ENCODE measurements around the gene CTDSP2.
A peak's percentile ranks its signal among the peaks of the same experiment; 100 is the strongest.
"Not testable (repeated sequence)": the region's sequence is repeated elsewhere in the genome, so short reads cannot be mapped to it uniquely, and the experiment has no call there.

CTDSP2 gene

DNA sequence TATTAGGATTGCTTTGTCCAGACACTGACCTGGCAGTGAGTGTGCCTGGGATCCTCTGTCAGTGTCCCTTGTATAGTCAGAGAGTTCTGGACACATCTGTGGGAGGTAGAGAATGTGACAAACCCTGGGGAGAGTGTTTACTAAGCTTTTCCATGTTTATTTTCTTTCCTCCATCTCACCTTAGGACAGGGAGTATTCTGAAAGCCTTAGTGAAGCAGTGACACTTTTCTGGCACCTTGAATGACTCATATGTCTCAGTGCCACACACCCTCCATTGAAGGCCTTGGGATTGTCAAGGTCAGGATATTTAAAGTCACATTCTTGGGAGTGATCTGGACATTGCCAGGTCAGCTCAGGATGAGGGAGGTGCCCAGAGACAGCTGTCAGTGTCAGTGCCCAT lies 34.9 kb upstream of the CTDSP2 start:
- TF ChIP-seq, protein P1, sequence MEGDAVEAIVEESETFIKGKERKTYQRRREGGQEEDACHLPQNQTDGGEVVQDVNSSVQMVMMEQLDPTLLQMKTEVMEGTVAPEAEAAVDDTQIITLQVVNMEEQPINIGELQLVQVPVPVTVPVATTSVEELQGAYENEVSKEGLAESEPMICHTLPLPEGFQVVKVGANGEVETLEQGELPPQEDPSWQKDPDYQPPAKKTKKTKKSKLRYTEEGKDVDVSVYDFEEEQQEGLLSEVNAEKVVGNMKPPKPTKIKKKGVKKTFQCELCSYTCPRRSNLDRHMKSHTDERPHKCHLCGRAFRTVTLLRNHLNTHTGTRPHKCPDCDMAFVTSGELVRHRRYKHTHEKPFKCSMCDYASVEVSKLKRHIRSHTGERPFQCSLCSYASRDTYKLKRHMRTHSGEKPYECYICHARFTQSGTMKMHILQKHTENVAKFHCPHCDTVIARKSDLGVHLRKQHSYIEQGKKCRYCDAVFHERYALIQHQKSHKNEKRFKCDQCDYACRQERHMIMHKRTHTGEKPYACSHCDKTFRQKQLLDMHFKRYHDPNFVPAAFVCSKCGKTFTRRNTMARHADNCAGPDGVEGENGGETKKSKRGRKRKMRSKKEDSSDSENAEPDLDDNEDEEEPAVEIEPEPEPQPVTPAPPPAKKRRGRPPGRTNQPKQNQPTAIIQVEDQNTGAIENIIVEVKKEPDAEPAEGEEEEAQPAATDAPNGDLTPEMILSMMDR (conservative IDR thresholded peaks at IDR 0.05; ENCODE audit: control insufficient read depth, insufficient read depth, low read depth, low read length) = no peak
- DNase-seq (ENCODE audit: low read depth) = no peak
- no peak overlapping the region for H3K4me3 ChIP-seq (ENCODE audit: control insufficient read depth, low read depth, low read length)

DNA sequence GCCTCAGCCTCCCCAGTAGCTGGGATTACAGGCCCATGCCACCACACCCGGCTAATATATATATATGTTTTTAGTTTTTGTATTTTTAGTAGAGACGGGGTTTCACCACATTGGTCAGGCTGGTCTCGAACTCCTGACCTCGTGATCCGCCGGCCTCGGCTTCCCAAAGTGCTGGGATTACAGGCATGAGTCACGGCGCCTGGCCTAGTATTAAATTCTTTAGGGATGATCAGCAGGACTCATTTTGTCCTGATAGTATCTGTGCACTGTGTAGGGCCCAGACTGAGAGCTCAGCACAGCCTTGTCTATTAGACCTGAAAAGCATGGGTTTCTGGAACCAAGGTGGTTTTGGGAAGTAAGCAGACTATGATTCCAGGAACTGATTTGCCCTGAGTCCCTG lies 34.5 kb upstream of the CTDSP2 start:
- DNase-seq (ENCODE audit: low read depth) = peak; percentile 49
- not testable (repeated sequence) for H3K4me3 ChIP-seq (ENCODE audit: control insufficient read depth, low read depth, low read length)

DNA sequence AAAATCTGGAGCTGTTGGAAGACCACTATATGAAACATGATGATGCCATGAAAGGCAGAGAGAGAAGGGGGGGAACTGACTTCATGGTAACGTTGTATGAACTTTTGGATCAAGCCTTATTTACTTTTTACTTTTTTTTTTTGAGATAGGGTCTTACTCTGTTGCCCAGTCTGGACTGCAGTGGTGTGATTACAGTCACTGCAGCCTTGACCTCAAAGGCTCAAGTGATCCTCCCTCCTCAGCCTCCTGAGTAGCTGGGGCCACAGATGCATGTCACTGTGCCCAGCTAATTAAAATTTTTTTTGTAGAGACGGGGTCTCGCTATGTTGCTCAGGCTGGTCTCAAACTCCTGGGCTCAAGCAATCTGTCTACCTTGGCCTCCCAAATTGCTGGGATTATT lies 31.3 kb upstream of the CTDSP2 start:
- no peak for DNase-seq (ENCODE audit: low read depth)
- TF ChIP-seq, protein P1 (conservative IDR thresholded peaks at IDR 0.05; ENCODE audit: control insufficient read depth, insufficient read depth, low read depth, low read length) = no peak
- no peak overlapping the region for H3K4me3 ChIP-seq (ENCODE audit: control insufficient read depth, low read depth, low read length)

DNA sequence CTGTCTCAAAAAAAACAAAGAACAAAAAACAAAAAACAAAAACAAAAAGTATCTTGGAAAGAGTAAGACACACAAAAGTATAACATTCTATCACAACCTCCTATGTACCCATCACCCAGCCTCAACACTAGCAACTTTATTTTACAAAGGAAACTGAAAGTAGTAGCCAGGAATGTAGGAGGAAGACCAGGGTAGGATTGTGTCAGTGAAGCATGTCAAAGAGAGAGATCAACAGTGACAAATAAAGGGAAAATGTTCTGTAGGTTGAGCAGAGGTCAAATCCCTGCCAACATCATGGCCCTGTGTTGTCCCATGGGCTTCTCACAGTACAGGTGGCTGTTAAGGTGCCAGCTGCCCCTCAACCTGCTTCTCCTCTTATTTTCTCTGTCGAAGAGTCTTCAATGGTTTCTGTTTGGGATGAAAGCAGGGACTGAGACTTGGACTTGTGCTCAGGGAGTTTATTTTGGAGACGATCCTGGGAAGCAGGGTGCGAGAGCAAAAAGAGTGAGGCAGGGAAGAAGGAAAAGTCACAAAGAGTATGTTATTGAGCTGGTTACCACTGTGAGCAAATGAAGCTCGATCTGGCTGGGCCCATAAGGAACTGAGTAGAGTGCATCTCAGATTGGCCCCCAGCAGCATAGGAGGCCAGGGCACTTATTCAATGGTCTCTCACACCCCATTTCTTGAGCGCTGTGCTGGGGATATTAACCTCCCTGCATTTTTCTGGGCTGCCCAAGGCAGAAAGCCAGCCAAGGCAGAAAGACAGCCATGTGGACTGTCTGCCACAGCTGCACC lies 29.4 kb upstream of the CTDSP2 start:
- TF ChIP-seq, protein P1 (conservative IDR thresholded peaks at IDR 0.05; ENCODE audit: control insufficient read depth, insufficient read depth, low read depth, low read length) = no peak
- DNase-seq (ENCODE audit: low read depth) = no peak

DNA sequence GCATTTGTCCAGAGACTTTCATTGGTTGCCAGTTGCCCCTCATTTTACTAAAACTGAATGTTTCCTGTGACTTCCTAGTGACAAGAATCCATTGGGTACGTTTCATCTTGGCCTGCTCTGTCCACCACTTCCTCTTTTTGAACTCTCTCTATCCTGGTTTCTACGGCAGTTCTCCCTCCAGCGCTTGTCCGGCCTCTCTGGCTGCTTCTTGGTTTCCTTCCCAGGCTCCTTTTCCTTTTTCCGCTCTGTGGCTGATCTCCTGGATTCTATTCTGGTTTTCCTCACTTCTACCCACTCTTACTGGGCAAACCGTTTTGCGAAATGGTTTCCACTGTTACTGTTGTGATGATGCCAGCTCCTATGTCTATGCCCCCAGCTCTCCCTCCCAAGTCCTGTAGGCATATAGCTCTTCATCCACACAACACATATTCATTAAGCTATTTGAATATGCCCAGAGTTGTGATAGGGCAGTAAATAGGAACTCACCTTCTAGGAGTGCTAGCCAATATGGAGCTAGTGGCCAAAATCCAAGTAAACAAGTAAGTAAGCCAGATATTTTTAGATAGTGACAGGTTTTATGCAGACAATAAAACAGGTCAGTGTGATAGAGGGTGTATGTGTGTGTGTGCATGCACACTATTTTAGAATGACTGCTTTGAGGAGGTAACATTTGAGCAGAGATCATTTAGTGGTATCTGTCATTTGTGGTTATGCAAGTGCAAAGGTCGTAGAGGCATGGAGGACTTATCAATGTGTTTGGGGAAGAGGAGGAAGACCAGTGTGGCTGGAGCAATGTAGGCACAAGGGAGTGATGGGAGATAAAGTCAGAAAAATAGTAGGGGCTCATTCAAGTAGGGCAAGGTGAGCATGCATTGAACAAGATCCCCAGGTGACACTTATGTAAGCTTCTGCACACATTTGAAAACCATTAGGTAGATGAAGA lies 27.9 kb upstream of the CTDSP2 start:
- no peak overlapping the region for H3K4me3 ChIP-seq (ENCODE audit: control insufficient read depth, low read depth, low read length)
- TF ChIP-seq, protein P1 (conservative IDR thresholded peaks at IDR 0.05; ENCODE audit: control insufficient read depth, insufficient read depth, low read depth, low read length) = no peak
- DNase-seq (ENCODE audit: low read depth) = no peak

More for the DNA sequence above, 29.4 kb upstream of the CTDSP2 start:
- H3K4me3 ChIP-seq (ENCODE audit: control insufficient read depth, low read depth, low read length) = no peak overlapping the region

DNA sequence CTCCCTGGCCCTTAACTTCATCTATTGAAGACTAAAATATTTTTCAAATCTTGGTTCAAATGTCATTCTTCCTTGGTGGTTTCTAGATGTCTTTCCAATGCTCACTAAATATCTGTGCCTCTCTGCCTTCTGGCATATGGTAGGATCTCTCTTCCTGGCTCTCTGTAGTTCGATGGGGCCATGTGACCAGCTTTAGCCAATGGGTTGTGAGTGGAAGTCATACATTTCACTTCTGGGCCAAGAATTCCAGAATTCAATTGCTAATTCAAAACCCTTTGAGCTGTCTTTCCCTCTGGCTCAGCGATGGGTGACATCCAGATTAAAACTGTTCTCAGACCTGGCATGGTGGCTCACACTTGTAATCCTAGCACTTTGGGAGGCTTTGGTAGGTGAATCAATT lies 25.8 kb upstream of the CTDSP2 start:
- TF ChIP-seq, protein P1 (conservative IDR thresholded peaks at IDR 0.05; ENCODE audit: control insufficient read depth, insufficient read depth, low read depth, low read length) = no peak
- DNase-seq (ENCODE audit: low read depth) = no peak
- H3K4me3 ChIP-seq (ENCODE audit: control insufficient read depth, low read depth, low read length) = no peak overlapping the region

DNA sequence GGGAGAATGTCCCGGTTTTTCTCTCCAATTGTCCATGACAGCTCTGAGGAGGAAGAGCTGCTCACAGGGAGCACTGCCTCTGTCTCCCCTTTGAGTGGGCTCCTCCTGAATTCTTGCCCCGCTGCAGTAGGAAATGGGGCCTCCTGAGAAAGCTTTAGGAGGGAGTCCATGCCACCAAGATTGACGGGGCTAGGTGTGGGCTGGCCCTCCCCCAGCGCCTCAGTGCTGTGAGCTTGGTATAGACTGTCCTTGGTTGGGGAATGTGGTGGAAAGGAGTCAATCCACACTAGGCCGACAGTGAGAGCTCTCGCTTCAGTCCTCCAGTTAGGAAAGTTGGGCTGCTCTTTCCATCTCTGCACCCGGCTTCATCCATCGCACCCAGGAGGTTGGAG lies 23.4 kb upstream of the CTDSP2 start:
- no peak overlapping the region for H3K4me3 ChIP-seq (ENCODE audit: control insufficient read depth, low read depth, low read length)
- no peak for DNase-seq (ENCODE audit: low read depth)
- TF ChIP-seq, protein P1 (conservative IDR thresholded peaks at IDR 0.05; ENCODE audit: control insufficient read depth, insufficient read depth, low read depth, low read length) = no peak
